ENCODE data around the gene PLEKHA1.

DNA sequence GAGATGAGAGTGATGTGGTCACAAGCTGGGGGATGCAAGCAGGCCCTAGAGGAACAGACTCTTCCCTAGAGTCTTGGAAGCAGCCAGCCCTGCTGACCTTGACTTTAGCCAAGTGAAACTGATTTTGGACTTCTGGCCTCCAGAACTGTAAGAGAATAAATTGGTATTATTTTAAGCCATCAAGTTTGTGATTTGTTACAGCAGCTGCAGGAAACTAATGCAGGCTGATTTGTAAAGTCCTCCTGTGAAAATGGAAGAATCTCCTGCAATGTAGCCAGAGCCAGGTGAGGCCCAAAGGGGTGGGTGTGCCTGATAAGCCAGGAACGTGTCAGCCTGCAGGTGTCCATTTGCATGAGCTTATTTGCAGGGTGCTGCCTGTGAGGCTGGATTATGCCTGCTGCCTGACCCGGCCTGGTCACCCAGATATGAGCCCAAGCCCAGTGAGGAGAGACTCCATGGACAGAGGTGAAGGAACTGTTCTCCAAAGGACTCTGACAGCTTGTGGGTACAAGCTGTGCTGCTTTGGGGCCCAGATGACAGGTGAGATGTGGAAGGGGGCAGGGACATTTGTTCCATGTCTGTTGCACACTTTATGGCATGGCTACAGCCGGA lies 24.6 kb upstream of the PLEKHA1 start:
- no peak for TF ChIP-seq POLR2A (IDR thresholded peaks at IDR 0.05; ENCODE audit: low read depth, low read length)
- TF ChIP-seq POLR2AphosphoS5 (IDR thresholded peaks at IDR 0.05; ENCODE audit: low read depth, low read length) = no peak
- TF ChIP-seq TAF1 (IDR thresholded peaks at IDR 0.05; ENCODE audit: low read depth, low read length) = no peak
- no peak for TF ChIP-seq POU2F2 (IDR thresholded peaks at IDR 0.05; ENCODE audit: low read depth, low read length)
- no peak for TF ChIP-seq SPI1 (IDR thresholded peaks at IDR 0.05; ENCODE audit: low read depth, low read length)
- TF ChIP-seq PAX5 (IDR thresholded peaks at IDR 0.05; ENCODE audit: insufficient read depth, low read length, severe bottlenecking) = no peak

Measured in GM12891 (cell line).